T47D (cell line): ENCODE measurements around the gene MAGI2.
"Not testable (repeated sequence)": the region's sequence is repeated elsewhere in the genome, so short reads cannot be mapped to it uniquely, and the experiment has no call there.

Experiments used
- DNase-seq, 2 experiments: peaks; one replicate each; pipeline versions ENCODE4 v3.0.0 to v3.0.0-alpha.2; 2011 to 2012; ENCODE audit warnings: low read depth in 1 of 2, low spot score in 1 of 2
- JUND ChIP-seq: IDR thresholded peaks from 2 replicates; pipeline ENCODE4 v1.6.1; 2012; ENCODE audit warnings: low read depth
- in situ Hi-C: cut with HindIII; loops from 2 replicates; pipeline ENCODE4 v1.10.0; 2016; ENCODE audit warnings: low sequenced_read_pairs, low pct_unique_long_range_greater_than_20kb

MAGI2 gene

DNA sequence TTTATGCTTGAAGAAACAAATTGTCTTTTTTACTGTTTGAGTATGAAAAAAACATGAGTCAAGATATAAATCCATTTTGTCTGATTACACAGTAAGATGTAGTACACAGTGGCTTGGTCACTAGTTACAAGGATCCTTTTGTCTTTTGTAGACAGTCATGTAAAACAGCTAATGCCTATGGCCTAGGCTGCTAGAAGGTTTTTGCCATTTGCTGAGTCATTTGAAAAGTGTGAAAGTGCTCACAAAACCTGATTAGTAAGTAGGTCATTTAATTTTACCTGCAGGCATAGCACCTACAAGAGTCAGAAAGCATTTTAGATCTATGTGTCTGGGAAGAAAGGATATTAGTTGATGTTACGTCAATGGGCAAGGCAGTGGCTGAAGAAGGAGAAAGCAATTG, 819.4 kb downstream of the MAGI2 start:
- DNase-seq, result peak in 1 of 2 experiments; percentile 21

DNA sequence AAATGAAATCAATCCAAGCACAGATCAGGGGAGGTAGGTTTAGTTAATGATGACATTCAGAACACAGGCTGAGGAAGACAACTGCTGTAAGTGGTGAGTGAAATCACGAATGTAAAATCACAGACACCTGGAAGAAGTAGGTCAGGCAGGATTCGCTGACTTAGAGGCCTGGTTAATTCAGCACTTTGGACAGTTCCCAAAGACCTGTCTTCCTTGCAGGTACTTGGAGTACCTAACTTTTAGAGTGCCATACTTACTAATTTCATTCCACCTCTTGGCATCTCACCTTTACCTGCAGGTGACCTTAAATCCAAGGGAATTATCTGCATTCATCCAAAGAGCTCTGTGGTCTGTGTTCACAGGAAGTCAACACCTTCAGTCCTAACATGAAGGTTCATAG, 832.5 kb downstream of the MAGI2 start:
- DNase-seq, result peak; percentile 27 to 84
- TF ChIP-seq JUND, result no peak
- in situ Hi-C loops, result no loop called here

More for the DNA sequence above, 819.4 kb downstream of the MAGI2 start:
- in situ Hi-C loops, result no loop called here
- no peak for TF ChIP-seq JUND

DNA sequence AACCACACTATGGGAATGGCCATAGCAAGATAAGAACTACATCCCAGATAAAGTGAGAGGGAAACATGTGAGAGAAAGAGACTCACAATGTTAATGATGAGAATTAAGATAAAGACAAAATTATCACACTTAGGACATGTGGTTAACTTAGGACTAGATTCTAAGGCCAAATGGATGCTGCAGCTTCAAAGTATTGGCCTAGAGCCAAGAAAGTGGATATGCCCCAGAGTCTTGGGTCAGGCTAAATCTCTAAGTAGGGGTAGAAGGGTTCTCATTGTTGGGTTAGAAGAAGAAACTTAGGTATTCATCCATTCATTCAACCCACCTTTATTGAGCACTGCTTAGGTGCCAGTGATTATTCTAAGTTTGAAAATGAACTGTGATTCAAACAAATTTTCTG, 836.9 kb downstream of the MAGI2 start:
- DNase-seq, result no peak
- no peak for TF ChIP-seq JUND
- in situ Hi-C loops, result no loop called here

DNA sequence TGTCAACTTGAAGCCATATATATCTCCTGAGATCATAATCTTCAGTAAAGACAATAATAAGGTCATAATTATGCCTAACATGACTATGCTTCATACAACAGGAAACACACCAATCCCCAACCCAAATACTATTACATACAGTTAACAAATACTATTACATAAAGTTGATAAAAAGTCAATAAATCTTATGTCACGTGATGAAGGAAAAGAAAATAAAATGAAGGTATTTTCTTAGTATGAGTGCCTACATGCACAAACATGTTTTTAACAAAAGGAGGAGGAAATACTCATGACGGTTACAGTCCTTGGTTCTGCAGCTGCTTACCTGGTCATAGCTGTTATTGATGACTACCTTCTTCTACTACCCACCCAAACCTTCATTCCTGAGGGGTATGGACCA, 844.2 kb downstream of the MAGI2 start:
- DNase-seq, result no peak
- in situ Hi-C loops, result no loop called here
- no peak for TF ChIP-seq JUND

DNA sequence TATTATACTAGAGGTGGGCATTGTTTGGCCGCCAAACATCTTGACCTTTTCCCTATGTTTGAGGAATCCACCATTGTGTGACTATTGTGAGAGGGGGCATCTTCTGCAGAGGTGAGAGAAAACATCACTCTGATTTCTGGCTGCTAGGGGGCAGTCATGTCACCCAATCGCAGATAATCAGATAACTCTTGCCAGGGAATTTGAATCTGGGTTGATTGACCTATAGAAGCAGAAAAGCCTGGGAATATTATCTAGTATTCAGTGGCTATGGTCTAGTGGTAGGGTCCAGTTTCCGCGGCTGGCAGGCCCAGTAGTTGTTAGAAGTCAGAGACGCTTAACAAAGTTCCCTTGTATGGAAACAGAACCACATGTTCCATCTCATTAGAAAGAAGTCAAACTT, 846.4 kb downstream of the MAGI2 start:
- TF ChIP-seq JUND, result no peak
- in situ Hi-C loops, result no loop called here
- DNase-seq, result no peak

DNA sequence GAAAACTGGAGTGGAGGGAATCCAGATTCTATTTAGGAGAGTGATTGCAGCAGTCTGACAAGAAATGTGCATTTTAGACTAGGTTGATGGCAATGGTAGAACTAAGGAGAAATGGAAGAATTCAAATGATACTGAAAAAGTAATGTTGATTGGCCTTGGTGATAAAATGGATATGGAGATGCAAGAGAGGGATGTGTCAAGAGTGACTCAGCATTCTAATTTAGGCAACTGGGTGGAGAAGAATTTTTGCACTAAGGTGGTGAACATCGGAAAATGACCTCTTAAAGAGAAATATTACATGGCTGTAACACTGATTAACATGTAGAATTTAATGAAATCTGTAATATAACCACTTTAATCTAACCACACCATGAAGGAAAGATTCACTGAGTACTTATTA, 848.3 kb downstream of the MAGI2 start:
- no peak for DNase-seq
- TF ChIP-seq JUND, result no peak

DNA sequence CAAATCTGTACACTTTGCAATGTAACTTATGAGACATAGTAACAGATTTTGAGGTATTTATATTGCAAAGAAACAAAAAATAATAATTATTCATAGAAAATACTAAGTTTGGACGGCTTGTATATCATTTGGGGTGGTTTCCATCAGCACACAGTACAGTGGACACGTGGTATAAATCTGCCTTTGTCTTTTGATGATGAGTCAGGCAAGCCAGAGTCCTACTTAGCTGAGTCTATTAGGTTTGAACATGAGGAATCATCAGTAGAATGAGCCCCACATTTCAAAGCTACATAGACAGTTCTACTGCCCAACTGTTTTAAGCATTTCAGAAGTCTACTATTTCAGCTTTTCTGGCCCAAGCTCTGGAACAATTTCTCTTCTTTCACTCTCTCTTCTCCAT, 851.7 kb downstream of the MAGI2 start:
- TF ChIP-seq JUND, result no peak
- in situ Hi-C loops, result no loop called here
- no peak for DNase-seq

More for the DNA sequence above, 848.3 kb downstream of the MAGI2 start:
- in situ Hi-C loops, result no loop called here

DNA sequence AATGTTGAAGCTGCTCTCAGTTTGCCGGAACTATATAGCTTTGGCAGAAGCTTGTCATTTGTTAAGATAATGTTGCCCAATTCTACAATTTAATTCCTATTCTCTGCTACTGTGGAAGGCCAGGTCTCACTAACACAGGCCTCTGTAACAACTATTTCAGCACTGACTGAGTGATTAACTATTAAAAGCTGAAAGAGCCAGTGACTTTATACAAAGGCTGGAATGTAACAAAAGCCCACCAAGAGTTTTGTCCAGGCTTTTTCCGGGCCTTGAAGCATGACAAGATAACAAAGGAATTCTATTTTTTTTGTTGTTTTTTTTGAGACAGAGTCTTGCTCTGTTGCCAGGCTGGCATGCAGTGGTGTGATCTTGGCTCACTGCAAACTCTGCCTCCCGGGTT, 859.3 kb downstream of the MAGI2 start:
- no peak for TF ChIP-seq JUND
- DNase-seq, result no peak
- in situ Hi-C loops, result no loop called here

DNA sequence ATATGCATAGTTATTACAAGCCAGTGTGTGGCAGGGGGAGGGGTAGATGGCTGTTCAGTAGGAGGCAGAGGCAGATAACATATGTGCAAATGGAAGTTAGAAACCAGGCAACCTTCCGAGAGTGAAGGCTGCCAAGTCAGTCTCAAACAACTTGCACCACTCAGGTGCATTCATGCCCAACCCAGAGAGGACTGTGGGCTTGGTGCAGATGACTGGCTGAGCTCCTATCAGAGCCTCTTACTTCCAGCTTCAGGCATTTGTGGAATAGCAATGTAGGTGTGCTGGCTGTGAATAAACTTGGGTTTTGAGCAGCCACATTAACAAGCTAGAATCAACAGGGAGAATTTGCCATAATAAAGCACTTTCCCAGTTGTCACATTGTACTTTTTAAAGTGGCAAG, 865.1 kb downstream of the MAGI2 start:
- in situ Hi-C loops, result no loop called here
- no peak for DNase-seq
- TF ChIP-seq JUND, result no peak

DNA sequence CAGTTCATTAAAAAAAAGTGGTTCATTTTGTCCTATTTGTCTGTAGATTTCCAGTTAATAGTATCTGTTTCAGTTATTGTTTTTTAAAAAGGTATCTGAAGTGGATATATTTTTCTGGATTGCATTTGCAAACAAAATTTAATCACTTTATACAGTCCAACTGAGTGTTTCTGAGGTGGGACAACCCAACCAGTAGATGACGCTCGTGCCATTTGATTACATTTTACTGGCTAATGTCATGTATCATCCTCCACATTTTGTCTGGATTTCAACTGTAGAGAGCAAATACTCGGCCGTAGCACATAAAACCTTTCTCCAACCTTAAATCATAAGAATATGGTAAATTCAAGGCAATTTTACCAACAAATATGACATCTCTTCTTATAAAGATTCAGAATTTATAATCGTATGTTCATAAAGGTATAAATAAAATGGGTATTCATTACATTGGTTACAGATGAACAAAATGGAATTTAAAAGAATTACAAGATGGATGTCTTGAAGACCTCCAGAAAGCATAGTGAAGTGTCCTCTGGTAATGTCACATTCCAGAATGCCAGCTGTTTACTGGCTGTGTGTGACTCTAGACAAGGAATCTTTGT, 865.9 kb downstream of the MAGI2 start:
- DNase-seq, result peak; percentile 37 to 81
- TF ChIP-seq JUND, result no peak
- in situ Hi-C loops, result no loop called here

DNA sequence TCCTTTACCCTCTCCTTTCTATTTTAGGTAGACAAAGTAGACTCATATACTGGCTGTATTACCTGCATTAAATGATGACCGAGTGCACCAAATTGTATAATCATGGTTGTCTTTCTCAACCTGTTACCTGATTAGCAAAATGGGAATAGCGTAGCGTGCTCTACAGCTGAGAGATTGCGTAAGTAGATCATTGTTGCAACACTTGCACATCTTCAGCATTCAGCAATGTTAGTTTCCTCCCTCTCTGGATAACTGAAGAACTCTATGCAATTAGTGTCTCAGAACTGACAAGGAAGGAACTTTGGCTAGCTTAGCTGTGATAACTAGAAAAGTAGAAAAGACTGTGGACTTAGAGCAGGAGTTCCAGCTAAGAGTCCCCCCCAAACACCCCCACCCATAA, 867.5 kb downstream of the MAGI2 start:
- in situ Hi-C loops, result no loop called here
- TF ChIP-seq JUND, result no peak
- no peak for DNase-seq

DNA sequence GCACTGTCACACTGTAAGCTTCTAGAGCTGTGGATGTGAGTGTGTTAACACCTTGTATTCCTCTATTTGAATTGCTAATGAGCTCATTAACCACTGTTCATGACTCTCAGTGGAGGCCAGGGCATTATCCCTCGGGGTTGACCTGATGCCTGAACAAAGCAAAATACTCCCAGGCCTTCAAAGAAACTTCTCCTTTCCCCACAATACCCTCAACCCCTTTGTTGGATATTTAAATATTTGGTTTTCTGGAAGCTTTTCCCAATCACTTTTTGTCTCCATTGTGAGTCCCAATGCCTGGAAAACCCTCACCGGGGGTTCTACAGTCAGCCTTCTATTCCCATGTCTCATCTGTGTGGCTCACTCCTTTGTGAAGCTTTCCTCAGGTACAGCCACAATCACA, 874.8 kb downstream of the MAGI2 start:
- no peak for DNase-seq
- in situ Hi-C loops, result no loop called here

DNA sequence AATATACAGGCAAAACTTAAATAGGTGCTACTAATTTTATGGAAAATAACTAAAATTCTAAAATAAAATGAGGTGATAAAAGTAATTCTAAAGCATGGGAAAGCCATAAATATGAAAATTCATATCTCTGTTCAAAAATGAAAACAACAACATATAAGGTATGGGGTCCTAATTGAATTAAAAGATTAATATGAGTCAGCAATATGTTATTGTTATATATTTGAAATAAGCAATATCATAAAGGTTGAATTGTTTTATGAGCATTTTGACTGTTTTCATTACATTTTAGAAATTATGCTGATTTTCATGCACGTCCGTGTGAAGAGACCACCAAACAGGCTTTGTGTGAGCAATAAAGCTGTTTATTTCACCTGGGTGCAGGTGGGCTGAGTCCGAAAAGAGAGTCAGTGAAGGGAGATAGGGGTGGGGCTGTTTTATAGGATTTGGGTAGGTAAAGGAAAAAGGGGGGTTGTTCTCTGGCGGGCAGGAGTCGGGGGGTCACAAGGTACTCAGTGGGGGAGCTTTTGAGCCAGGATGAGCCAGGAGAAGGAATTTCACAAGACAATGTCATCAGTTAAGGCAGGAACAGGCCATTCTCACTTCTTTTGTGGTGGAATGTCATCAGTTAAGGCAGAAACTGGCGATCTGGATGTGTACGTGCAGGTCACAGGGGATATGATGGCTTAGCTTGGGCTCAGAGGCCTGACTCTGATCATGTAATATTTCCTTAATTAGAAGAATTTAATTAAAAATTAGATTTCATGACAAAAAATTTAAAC, 876.1 kb downstream of the MAGI2 start:
- in situ Hi-C loops, result not testable (repeated sequence)

More for the DNA sequence above, 874.8 kb downstream of the MAGI2 start:
- no peak for TF ChIP-seq JUND

More for the DNA sequence above, 876.1 kb downstream of the MAGI2 start:
- DNase-seq, result not testable (repeated sequence)
